Gastroesophageal sphincter (tissue), 4 donors: Measurements from ENCODE around the gene YKT6. TPM values are rescaled to one million over a fixed set of nuclear protein-coding genes. Genes with fewer than 3 reads are reported as not detected.

Experiments used
- ATAC-seq: fragments of 150-250 bp; one replicate; pipeline ENCODE4 v1.9.1; 2016; ENCODE audit warnings: mild to moderate bottlenecking, moderate library complexity
- H3K27ac ChIP-seq, 4 donors: fragments of 200-600 bp; sonication (generic) in 3 of 4; 1 replicate in 3 of 4; 2 replicates in 1 of 4; pipeline ENCODE4 v1.5.1; 2016 to 2019
- H3K27me3 ChIP-seq: fragments of 200-600 bp; sonication (generic); one replicate; pipeline ENCODE4 v1.5.1; 2019
- H3K36me3 ChIP-seq, 2 donors: fragments of 200-600 bp; sonication (generic); one replicate each; pipeline ENCODE4 v1.5.1; 2019; ENCODE audit warnings: control low read depth in 1 of 2
- H3K4me1 ChIP-seq, 3 donors: fragments of 200-600 bp; sonication (generic); 1 replicate in 2 of 3; 2 replicates in 1 of 3; pipeline ENCODE4 v1.5.1; 2016 to 2019; ENCODE audit warnings: control low read depth in 2 of 3
- H3K4me3 ChIP-seq, 2 donors: fragments of 200-600 bp; sonication (generic); one replicate each; pipeline ENCODE4 v1.5.1; 2019; ENCODE audit warnings: mild to moderate bottlenecking in 1 of 2, moderate library complexity in 1 of 2
- H3K9me3 ChIP-seq, 3 donors: fragments of 200-600 bp; sonication (generic); one replicate each; pipeline ENCODE4 v1.5.1; 2017 to 2019; ENCODE audit warnings: control low read depth in 2 of 3
- EP300 ChIP-seq: sonication (generic); formaldehyde crosslinking; IDR thresholded peaks from one replicate; pipeline ENCODE4 v1.6.1; 2017; ENCODE audit warnings: antibody characterized with exemption, mild to moderate bottlenecking
- POLR2A ChIP-seq, 2 donors: fragments of 450-650 bp; IDR thresholded peaks; one replicate each; pipeline ENCODE4 v1.6.1; 2017; ENCODE audit warnings: antibody characterized with exemption in 2 of 2, mild to moderate bottlenecking in 2 of 2, moderate library complexity in 1 of 2
- POLR2AphosphoS5 ChIP-seq: sonication (generic); formaldehyde crosslinking; IDR thresholded peaks from one replicate; pipeline ENCODE4 v1.6.1; 2017; ENCODE audit warnings: antibody characterized with exemption
- WGBS, 2 donors: methylation state at CpG; one replicate each; pipeline ENCODE4 v1.1.5; 2018; ENCODE audit warnings: low coverage in 1 of 2; 5-methylcytosine and 5-hydroxymethylcytosine counted together
- total RNA-seq, 4 donors: library from RNA; depleted of rRNA; stranded (reverse); fragments of >200 nt; gene quantifications; one replicate each; pipeline ENCODE4 v1.1.0, GENCODE V29; 2016
- TF ChIP-seq, protein P1 (sequence below), 4 experiments: fragments of 200-600 bp in 2 of 4; fragments of 450-650 bp in 2 of 4; sonication (generic) in 1 of 4; IDR thresholded peaks; one replicate each; pipeline ENCODE4 v1.5.1; 2017 to 2019; ENCODE audit warnings: antibody characterized with exemption in 4 of 4, mild to moderate bottlenecking in 2 of 4, moderate library complexity in 2 of 4

YKT6 gene
- total RNA-seq, 4 donors from 2014 or later = 50.2 to 79.2 (median 64.1) TPM

DNA sequence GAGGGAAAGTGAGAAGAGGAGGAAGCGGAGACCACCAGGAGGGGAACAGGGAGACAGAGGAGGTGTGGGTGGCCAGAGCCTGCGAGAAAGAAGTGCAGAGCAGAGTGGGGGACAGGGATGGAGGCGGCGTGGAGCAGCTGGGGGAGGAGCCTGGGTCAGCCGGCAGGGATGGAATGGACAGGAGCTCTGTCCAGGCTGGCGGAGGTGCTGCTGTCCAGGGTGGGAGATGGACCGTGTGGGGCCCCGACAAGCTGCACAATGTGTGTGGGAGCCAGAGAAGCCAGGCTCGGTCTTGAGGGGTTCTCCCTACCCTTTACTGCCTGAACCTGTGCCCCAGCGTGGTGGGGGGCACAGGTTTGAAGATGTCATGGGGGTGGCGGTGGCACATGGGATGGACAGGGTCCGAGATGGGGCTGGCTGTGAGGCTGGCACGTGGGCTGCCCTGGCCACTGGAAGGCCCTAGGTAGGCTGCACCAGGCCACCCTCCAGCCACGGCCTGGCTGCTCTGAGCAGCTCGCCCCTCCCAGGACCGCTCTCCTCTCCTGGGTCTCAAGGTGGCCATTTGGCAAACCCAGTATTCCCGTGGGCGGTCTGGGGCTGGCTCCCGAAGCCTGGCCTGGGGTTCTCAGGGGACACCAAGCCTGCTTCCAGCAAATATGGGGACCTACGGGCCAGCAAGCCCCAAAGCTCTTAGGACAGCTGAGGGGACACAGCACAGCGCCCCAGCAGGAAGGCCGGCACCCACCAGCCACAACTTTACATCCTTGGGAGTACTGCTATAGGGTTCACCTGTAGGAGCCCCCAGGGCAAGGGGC is 32.3 kb downstream of the YKT6 start:
- Histone ChIP-seq H3K9me3 (no peaks in the 10 kb centered on the region), H3K36me3 (no peaks in the 10 kb centered on the region), H3K4me1 (no peaks in the 10 kb centered on the region), H3K27me3 (peaks cover 4% of the 10 kb centered on the region), H3K4me3 (no peak overlapping the region), H3K27ac (no peak overlapping the region)
- WGBS, 2 donors = 50% methylated on average over 5 to 9 of the region's 22 CpGs
- no peak for ATAC-seq
- TF ChIP-seq POLR2AphosphoS5 = no peak
- no peak for TF ChIP-seq POLR2A (IDR thresholded peaks at IDR 0.05)
- TF ChIP-seq, protein P1, sequence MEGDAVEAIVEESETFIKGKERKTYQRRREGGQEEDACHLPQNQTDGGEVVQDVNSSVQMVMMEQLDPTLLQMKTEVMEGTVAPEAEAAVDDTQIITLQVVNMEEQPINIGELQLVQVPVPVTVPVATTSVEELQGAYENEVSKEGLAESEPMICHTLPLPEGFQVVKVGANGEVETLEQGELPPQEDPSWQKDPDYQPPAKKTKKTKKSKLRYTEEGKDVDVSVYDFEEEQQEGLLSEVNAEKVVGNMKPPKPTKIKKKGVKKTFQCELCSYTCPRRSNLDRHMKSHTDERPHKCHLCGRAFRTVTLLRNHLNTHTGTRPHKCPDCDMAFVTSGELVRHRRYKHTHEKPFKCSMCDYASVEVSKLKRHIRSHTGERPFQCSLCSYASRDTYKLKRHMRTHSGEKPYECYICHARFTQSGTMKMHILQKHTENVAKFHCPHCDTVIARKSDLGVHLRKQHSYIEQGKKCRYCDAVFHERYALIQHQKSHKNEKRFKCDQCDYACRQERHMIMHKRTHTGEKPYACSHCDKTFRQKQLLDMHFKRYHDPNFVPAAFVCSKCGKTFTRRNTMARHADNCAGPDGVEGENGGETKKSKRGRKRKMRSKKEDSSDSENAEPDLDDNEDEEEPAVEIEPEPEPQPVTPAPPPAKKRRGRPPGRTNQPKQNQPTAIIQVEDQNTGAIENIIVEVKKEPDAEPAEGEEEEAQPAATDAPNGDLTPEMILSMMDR (IDR thresholded peaks at IDR 0.05) = no peak
- no peak for TF ChIP-seq EP300

DNA sequence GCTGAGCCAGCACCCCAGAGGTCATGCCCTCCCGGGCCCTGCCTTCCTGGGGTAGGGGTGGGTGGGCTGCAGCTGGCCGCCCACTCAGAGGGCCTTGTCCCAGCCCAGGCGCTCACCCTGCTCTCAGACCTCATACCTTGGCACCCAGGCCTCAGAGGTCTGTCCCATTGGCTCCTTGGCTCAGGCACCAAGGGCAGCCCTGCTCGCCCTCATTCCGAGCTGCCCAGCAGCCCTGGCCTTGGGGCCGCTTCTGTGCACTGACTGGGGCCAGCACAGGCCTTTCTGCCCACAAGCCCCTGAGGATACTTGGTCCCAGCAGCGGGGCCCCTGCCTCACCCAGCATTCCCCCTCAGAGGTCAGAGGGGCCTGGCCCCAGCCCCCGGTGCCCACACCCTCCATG is 34.3 kb downstream of the YKT6 start:
- TF ChIP-seq EP300 (no peak), POLR2AphosphoS5 (no peak), POLR2A (IDR thresholded peaks at IDR 0.05) (no peak)
- TF ChIP-seq, protein P1 (IDR thresholded peaks at IDR 0.05) = no peak
- no CpG with 5 or more reads among the region's 8 CpGs for WGBS, 2 donors
- Histone ChIP-seq H3K27ac (no peak overlapping the region), H3K4me3 (no peak overlapping the region), H3K36me3 (no peaks in the 10 kb centered on the region), H3K27me3 (no peaks in the 10 kb centered on the region), H3K9me3 (no peaks in the 10 kb centered on the region), H3K4me1 (no peaks in the 10 kb centered on the region)
- no peak for ATAC-seq

DNA sequence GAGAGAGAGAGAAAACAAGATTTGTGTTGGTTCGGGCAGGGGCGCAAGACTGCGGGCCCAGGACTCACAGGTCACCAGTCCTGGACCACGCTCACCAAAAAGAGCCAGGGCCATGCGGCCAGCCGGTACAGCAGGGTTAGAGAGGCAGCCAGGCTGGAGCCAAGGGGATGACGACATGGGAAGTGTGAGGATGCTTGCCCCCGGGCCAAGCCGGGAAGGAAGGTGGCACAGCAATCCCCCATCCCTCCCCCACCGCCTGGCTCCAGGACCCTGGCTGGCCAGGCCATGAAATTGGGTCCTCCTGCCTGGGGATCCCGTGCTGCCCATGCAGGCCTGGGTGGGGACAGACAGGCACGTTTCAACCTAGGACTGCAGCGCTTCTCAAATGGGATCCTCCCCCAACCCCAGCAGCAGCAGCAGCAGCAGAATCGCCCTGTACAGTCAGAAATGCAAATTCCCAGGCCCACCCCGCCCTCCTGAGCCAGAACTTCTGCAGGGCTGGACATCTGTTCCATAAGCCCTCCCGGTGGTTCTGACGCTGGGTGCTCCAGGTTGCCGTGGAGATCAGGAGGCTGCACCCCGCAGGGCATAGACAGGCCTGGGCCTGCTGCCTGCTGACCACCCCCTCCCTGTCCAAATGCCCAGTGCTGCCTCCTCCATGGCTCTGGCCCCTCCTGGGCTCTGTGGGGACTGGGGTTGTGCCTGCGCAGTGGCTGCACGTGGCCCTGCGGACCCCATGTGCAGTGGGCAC is 35.0 kb downstream of the YKT6 start:
- Histone ChIP-seq H3K27me3 (no peaks in the 10 kb centered on the region), H3K36me3 (no peaks in the 10 kb centered on the region), H3K4me3 (no peak overlapping the region), H3K9me3 (no peaks in the 10 kb centered on the region), H3K4me1 (peaks cover 0 to under 1% (median 0%) of the 10 kb centered on the region in 3 donors), H3K27ac (no peak overlapping the region)
- TF ChIP-seq, protein P1 (IDR thresholded peaks at IDR 0.05) = no peak
- no peak for TF ChIP-seq POLR2AphosphoS5
- no peak for TF ChIP-seq POLR2A (IDR thresholded peaks at IDR 0.05)
- no peak for TF ChIP-seq EP300
- ATAC-seq = no peak
- WGBS, 2 donors = 87% methylated on average over 6 of the region's 22 CpGs; no CpG with 5 or more reads in 1 of the 2 donors

DNA sequence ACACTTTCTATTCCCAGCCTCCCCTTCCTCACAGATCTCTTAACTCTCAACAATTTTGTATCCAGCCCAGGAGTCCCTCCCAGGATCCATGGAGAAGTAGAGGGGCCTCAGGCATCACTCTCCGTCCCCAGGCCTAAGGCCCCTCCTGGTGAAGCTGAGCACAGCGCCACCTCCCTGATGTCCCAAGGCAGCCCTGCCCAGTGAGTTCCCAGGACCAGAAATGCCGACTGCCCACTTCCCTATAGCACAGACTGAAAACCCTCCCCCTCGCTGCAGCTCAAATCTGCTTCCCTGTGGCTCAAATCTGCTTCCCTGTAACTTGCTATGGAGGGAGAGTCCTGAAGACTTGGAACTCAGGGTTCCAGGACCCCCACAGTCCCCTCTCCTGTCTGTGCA is 35.6 kb downstream of the YKT6 start:
- no peak overlapping the region for H3K4me3 ChIP-seq
- peaks cover 0 to 6% (median 2%) of the 10 kb centered on the region in 3 donors for H3K4me1 ChIP-seq
- no peak overlapping the region for H3K27ac ChIP-seq
- no peaks in the 10 kb centered on the region for H3K27me3 ChIP-seq
- ATAC-seq = no peak
- no peaks in the 10 kb centered on the region for H3K36me3 ChIP-seq
- TF ChIP-seq, protein P1 (IDR thresholded peaks at IDR 0.05) = no peak
- TF ChIP-seq EP300 (no peak), POLR2AphosphoS5 (no peak), POLR2A (IDR thresholded peaks at IDR 0.05) (no peak)
- no peaks in the 10 kb centered on the region for H3K9me3 ChIP-seq
- WGBS, 2 donors = 72% methylated on average over 3 of the region's 4 CpGs; no CpG with 5 or more reads in 1 of the 2 donors
